Nephron progenitor cell (in vitro differentiated cells): ENCODE data around the gene KHDRBS1.

ENCODE experiments used
- DNase-seq: peaks from one replicate; pipeline ENCODE4 v3.0.0; 2021
- H3K27ac Mint-ChIP-seq: 2 replicates; pipeline ENCODE4 v1.8.0; 2021; ENCODE audit warnings: mild to moderate bottlenecking, moderate library complexity, mixed read lengths
- H3K27me3 Mint-ChIP-seq: 2 replicates; pipeline ENCODE4 v1.8.0; 2021; ENCODE audit warnings: mild to moderate bottlenecking, low read depth, mixed read lengths; ENCODE audit not compliant: poor library complexity
- H3K36me3 Mint-ChIP-seq: 2 replicates; pipeline ENCODE4 v1.8.0; 2021; ENCODE audit warnings: low read depth, mixed read lengths
- H3K4me1 Mint-ChIP-seq: 2 replicates; pipeline ENCODE4 v1.8.0; 2021; ENCODE audit warnings: mixed read lengths
- H3K4me3 Mint-ChIP-seq: 2 replicates; pipeline ENCODE4 v1.8.0; 2021; ENCODE audit warnings: mild to moderate bottlenecking, moderate library complexity, mixed read lengths
- H3K9me3 Mint-ChIP-seq: 2 replicates; pipeline ENCODE4 v1.8.0; 2021; ENCODE audit warnings: mild to moderate bottlenecking, moderate library complexity, mixed read lengths
- CTCF ChIP-seq: fragments of 200-600 bp; sonication (generic); IDR thresholded peaks from 2 replicates; pipeline ENCODE4 v1.5.0; 2021; ENCODE audit warnings: antibody characterized with exemption

The KHDRBS1 gene

DNA sequence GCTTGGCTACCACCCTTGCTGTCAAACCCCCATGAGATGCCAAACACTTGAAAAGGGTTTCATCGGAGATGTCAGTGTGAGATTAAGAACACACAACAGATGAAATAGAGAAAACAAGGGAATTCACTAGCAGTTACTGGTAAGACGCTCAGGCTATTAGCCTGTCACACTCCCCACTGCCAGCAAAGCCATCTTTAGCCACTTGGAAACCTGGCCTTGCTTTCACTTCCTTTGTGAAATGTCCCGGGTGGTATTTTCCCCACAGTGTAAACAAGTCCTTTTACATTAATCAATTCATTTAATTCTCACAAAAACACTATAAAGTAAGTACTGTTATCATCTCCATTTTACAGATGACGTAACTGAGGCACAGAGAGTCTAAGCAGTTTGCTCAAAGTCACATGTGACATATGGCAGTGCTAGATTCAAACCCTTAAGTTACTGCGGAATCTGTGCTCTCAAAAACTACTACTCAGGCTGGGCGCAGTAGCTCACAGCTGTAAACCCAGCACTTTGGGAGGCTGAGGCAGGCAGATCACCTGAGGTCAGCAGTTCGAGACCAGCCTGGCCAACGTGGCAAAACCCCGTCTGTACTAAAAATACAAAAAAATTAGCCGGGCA lies 32.7 kb upstream of the KHDRBS1 start:
- no peak overlapping the region for H3K27ac Mint-ChIP-seq
- peaks cover 10% of the 10 kb centered on the region for H3K27me3 Mint-ChIP-seq
- H3K9me3 Mint-ChIP-seq, result no peaks in the 10 kb centered on the region
- no peak for DNase-seq
- peaks cover 38% of the 10 kb centered on the region for H3K4me1 Mint-ChIP-seq
- TF ChIP-seq CTCF, result no peak
- H3K36me3 Mint-ChIP-seq, result no peaks in the 10 kb centered on the region
- no peak overlapping the region for H3K4me3 Mint-ChIP-seq

- Mint-ChIP-seq H3K4me3 (no peak overlapping the region), H3K27me3 (peaks cover 6% of the 10 kb centered on the region), H3K9me3 (no peaks in the 10 kb centered on the region), H3K27ac (no peak overlapping the region), H3K4me1 (peaks cover 38% of the 10 kb centered on the region), H3K36me3 (no peaks in the 10 kb centered on the region)
- TF ChIP-seq CTCF, result no peak
- no peak for DNase-seq
Measured at GRCh38 chr1:31981456-31981839, 32.2 kb upstream of the KHDRBS1 start.

- Mint-ChIP-seq H3K27ac (no peak overlapping the region), H3K36me3 (no peaks in the 10 kb centered on the region), H3K27me3 (peaks cover 6% of the 10 kb centered on the region), H3K4me1 (peaks cover 42% of the 10 kb centered on the region), H3K9me3 (no peaks in the 10 kb centered on the region), H3K4me3 (no peak overlapping the region)
- TF ChIP-seq CTCF, result no peak
- no peak for DNase-seq
Measured at GRCh38 chr1:31981972-31982371, 31.7 kb upstream of the KHDRBS1 start.

GRCh38 chr1:31984419-31985347 lies 29.0 kb upstream of the KHDRBS1 start:
- no peaks in the 10 kb centered on the region for H3K36me3 Mint-ChIP-seq
- no peaks in the 10 kb centered on the region for H3K9me3 Mint-ChIP-seq
- TF ChIP-seq CTCF, result no peak
- DNase-seq, result no peak
- no peak overlapping the region for H3K4me3 Mint-ChIP-seq
- H3K4me1 Mint-ChIP-seq, result peaks cover 39% of the 10 kb centered on the region
- H3K27ac Mint-ChIP-seq, result no peak overlapping the region
- H3K27me3 Mint-ChIP-seq, result peaks cover 9% of the 10 kb centered on the region

- Mint-ChIP-seq H3K4me3 (no peak overlapping the region), H3K36me3 (no peaks in the 10 kb centered on the region), H3K27me3 (peaks cover 9% of the 10 kb centered on the region), H3K9me3 (no peaks in the 10 kb centered on the region), H3K27ac (no peak overlapping the region), H3K4me1 (peaks cover 39% of the 10 kb centered on the region)
- no peak for DNase-seq
- no peak for TF ChIP-seq CTCF
Measured at GRCh38 chr1:31985430-31985829, 28.2 kb upstream of the KHDRBS1 start.
